SK-MEL-5 (cell line): ENCODE data around the gene TMEM183A. TPM values are rescaled to one million over a fixed set of nuclear protein-coding genes. Genes with fewer than 3 reads are reported as not detected.

Source experiments
- DNase-seq: peaks from one replicate; pipeline ENCODE4 v3.0.0-alpha.2; 2016; ENCODE audit warnings: low read depth, low spot score
- in situ Hi-C: cut with HindIII; loops from 2 replicates; pipeline ENCODE4 v1.10.0; 2016; ENCODE audit warnings: low sequenced_read_pairs, high pct_unique_total_duplicates, low pct_unique_long_range_greater_than_20kb
- total RNA-seq: library from RNA; depleted of rRNA; stranded (reverse); fragments of >200 nt; shearing (Covaris generic); gene quantifications from 2 replicates; pipeline ENCODE4 v1.2.3, GENCODE V29; 2014

The TMEM183A gene
- total RNA-seq, 1 experiment from 2014 or later = 78.1 TPM

DNA sequence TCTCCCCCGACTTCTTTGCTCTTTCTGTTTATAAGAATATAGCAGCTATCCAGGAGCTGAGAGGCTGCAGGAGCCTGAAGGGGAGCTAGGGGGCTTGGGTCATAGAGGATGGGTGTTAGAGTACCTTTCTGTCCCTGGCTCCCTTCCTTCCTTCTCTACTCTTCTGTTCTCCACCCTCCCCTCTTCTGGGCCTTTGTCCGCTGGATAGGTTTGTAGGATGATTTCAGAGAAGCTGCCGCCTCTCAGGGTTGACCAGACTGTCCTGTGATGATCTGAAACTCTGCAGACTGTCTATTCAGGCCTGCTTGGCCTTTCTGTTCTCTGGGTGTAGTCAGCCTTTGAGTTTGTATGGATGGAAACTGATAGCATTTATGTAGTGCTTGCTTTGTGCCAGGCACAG is 45.4 kb downstream of the TMEM183A start:
- in situ Hi-C loops = no loop called here
- DNase-seq = no peak

DNA sequence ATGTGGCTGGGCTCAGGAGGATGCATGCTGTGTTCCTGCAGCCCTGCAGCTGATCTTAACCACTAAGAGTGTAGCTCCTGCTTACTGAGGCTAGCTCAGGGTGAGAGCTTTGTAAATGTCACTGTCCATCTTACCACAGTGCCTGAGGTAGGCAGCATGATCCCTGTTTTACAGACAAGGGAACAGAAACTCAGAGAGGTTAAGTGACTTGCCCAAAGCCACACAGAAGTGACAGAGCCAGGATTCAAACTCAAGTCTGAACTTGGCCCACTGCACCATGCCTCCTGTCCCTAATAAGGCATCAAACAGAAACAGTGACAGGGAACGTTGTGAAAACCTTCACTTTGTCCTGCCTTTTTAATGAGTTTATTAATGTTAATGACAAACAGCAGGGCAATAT is 47.0 kb downstream of the TMEM183A start:
- in situ Hi-C loops = no loop called here
- DNase-seq = no peak

DNA sequence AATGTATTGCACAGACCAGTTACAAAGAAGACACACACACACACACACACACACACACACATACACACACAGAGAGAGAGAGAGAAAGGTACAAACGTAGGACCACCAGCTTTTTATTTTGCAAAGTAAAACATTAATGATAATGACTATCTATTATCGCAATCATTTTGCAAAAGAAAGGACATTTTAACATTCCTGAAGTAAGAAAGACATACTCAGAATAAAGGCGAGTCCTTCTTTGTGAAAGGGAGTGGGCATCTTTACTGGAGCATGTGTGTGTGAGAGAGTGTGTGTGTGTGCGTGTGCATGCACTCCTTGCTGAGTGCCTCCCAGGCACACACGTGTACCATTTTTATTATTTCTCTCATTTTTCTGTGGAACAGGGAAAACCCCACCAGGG is 47.5 kb downstream of the TMEM183A start:
- DNase-seq = no peak
- in situ Hi-C loops = no loop called here

DNA sequence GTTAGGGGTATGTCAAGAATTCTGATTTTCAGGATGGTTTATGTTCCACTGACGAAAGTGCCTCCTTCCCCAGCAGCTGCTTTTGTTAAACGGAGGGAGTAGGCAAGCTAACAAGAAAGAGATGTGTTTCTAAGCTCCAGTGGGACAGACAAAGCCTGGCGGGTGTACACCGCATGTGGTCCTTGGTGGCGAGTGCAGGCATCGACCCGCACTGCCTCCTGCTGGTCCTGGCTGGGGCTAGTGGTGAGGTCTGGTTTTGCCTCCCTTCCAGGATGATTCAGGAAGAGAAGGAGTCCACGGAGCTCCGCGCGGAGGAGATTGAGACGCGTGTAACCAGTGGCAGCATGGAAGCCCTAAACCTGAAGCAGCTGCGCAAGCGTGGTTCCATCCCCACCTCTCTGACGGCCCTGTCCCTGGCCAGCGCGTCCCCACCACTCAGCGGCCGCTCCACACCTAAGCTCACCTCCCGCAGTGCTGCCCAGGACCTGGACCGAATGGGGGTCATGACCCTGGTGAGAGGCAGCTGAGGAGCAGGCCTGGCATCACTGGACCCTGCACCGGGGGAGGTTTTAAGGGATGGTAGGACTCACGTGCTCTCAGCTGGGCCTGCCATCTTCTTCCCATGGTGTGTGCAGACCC is 48.1 kb downstream of the TMEM183A start:
- DNase-seq = peak; percentile 17
- in situ Hi-C loops = no loop called here

DNA sequence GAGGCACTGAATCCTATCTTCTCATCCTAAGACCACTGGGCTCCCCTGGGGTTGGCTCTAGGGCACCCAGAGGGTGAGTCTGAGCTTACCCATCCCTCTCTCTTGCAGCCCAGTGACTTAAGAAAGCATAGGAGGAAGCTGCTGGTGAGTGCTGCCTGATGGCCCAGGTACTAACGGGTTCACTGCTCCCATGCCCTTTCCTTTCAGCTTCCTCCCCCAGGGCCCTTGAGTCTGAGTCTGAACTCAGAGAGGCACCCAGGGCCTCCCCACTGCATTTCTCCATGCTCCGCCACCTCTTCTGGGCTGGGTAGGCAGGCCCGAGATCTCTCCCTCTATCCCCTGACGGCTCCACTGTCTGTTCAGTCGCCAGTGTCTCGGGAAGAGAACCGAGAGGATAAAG is 48.8 kb downstream of the TMEM183A start:
- DNase-seq = no peak
- in situ Hi-C loops = no loop called here

DNA sequence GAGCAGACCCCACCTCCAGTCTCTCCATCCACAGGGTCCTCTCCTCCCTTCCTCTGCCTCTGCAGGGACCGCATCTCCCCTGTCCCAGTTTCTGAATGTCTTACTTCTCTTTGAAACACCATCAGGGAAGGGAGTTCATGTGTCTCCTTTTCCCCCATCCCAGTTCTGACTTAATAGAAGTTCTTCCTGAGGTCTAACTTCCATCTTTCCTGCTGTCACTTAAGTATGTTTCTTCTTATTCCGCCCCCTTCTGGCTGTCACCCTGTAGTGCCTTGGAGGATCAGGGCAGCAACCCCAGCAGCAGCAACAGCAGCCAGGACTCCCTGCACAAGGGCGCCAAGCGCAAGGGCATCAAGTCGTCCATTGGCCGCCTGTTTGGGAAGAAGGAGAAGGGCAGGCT is 49.3 kb downstream of the TMEM183A start:
- peak; percentile 38 for DNase-seq
- in situ Hi-C loops = no loop called here

DNA sequence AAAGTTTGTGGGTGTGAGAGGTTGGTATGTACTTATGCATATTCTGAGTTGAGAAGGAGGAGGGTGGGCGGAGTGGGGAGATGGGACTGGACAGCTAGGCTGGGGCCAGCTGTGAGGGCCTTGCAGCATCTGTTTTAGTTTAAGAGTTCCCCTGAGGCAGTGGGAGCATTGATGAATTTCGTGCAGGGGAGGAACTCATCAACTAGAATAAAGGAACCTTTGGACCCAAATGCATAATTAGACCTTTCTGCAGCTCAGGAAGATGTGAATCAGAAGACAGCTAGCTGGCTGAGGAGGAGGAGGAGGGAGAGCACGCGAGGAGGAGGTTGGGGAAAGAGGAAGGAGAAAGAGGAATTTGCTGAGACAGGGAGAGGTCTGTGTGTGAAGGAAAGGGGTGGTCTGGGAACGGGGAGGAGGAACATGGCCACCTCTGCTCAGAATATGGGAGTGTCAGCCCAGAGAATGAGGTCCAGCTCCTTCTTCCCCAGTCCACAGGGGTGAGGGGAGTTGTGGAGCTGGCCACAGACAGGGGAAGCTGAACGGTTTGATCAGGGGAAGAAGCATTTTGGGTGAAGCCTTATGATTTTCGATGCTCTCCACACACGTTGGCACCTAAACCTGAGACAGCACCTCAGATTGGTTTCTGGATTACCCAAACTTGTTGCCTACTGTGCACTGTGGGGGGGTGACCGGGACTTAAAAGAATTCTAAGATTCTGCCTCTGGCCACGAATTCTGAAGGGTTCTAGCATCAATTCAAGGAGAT is 50.9 kb downstream of the TMEM183A start:
- DNase-seq = peak; percentile 11
- in situ Hi-C loops = no loop called here

DNA sequence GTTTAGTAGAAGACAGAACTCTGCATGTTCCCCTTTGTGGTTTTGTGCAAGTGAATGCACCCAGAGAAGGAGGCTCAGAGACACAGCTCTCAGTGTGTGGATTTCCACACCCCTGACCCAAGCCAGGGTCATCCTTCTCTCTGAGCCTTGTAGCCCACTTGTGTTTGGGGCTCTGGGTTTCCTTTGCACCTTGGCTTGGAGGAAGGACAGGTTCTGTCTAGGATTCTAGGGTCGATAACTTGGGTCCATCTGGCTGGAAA is 51.4 kb downstream of the TMEM183A start:
- in situ Hi-C loops = no loop called here

DNA sequence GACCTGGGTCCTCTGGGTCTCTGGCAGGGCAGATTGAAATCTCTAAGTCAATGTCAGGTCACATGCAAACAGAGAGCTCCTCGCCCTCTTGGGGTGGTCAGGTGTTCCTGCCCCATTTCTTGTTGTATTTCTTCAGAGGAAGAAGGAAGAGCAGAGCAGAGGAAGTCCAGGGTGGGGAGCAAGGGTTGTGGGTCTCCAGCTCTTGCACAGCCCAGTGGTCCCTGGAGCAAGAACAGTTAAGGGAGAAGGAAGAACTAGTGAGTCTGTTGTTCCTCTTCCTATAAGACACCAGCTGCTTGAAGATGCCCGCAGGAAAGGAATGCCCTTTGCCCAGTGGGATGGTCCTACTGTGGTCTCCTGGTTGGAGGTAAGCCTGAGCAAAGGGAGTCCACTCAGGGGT is 52.3 kb downstream of the TMEM183A start:
- in situ Hi-C loops = no loop called here

More for the DNA sequence above, 51.4 kb downstream of the TMEM183A start:
- DNase-seq = no peak

DNA sequence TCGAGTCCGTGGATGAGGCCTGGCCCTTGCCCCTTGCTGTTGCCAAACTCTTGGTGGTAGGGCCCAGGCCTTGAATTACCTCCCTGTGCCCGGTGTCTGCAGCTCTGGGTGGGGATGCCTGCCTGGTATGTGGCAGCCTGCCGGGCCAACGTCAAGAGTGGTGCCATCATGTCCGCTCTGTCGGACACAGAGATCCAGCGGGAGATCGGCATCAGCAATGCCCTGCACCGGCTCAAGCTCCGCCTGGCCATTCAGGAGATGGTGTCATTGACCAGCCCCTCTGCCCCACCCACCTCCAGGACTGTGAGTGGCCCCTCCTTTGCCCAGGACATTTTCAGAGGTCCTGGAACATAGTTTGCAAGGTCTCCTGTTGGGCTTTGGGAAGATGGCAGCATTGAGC is 52.9 kb downstream of the TMEM183A start:
- in situ Hi-C loops = no loop called here
- no peak for DNase-seq

More for the DNA sequence above, 52.3 kb downstream of the TMEM183A start:
- DNase-seq = no peak

DNA sequence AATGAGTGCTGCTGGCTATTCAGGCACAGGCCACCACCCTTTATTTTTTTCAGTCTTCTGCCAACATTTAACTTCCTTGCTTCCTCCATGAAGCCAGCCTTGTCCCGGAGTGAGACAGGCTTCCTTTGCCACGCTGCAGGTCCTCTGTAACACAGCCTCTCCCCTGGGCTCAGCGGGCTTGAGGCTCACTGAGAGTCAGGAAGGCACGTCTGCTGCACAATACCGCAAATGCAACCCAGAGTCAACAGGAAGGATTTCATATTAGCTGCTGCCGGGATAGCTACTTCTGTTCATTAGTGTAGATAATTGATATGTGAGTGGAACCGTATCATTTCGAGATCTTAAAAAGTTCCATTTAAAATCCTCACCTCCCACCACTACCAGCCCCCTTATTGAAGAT is 56.1 kb downstream of the TMEM183A start:
- in situ Hi-C loops = no loop called here
- no peak for DNase-seq

DNA sequence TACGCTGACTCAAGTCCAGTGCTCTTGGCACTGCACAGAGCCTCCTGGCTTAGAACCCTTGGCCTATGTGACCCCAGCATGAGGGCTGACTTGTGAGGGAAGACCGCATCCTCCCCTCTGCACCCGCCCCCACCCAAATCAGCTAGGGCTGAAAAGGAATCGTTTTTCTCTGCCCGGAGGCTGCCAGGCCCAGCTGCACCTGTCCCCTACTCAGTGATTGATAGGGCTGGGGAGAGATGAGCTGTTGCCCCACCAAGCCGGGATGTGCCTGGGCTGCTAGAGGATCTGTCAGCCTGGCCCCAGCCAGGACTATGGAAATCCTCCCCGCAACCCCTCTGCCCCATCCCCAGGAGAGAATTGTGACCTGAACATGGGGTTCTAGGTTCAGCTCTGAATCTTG is 58.0 kb downstream of the TMEM183A start:
- in situ Hi-C loops = no loop called here
- no peak for DNase-seq

DNA sequence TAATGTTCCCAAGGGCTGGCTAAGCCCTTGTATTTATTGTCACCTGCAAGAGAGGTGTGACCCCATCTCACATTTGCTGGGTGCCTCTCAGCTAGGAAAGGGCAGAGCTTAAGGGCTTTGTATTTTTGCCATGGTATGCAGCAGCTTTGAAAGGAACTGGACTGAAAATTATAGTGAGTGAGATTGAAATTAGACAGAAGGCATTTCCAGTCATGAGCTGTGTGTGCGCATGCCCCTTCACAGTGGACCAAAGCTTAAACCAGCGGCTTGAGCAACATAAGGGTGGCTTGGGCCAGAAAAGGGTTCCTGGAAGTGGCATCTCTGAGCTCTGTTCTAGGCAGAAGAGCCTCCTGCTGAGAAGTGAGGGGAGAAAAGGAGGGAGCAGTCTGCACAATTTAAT is 58.8 kb downstream of the TMEM183A start:
- in situ Hi-C loops = no loop called here
- DNase-seq = no peak

DNA sequence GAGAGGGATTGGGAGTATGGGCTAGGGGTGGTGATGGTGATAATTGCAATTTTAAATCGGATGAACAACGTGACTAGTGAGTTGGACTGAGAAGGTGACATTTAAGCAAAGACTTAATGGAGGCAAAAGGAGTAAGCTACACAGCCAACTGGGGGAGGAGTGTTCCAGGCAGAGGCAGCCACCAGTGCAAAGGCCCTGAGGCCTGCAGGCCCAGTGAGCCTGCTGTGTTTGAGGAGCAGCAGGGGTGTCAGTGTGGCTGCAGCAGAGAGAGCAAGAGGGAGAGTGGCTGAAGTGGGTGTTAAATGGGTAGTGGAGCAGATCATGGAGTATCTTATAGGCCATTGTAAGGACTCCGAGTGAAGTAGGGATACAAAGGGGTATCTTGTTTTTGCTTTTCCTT is 59.8 kb downstream of the TMEM183A start:
- in situ Hi-C loops = no loop called here
- DNase-seq = no peak

DNA sequence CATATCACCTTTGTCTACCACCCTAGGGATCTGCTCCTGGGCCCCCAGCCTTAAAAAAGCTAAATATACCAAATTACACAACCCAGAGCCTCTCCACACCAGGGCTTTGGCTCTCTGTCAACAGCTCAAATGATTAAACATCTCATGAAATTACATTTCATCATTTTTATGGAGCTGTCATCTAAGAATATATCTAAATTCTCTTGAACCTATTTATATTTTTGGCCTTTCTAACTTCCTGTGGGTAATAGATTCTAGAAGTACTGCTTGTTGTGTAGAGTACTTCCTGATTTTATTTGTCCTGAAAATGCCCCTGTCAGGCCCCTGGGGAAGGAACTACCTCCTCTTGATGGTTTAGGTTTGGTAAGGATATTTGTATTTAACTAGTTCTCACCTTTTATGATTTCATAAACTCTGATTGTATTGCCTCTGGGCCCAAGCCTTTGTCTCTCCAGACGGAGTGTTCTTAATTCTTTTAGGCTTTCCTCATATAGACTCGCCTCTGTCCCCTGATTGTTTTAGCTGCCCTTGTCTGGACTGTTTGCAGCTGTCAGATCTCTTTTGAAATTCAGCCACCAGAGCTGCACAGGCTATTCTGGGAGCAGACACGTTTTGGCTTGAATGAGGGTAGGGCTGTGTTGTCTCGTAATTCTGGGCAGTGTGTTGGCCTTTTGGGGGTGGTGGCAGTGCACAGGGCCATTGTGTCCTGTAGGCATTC is 62.0 kb downstream of the TMEM183A start:
- no peak for DNase-seq
- in situ Hi-C loops = no loop called here

DNA sequence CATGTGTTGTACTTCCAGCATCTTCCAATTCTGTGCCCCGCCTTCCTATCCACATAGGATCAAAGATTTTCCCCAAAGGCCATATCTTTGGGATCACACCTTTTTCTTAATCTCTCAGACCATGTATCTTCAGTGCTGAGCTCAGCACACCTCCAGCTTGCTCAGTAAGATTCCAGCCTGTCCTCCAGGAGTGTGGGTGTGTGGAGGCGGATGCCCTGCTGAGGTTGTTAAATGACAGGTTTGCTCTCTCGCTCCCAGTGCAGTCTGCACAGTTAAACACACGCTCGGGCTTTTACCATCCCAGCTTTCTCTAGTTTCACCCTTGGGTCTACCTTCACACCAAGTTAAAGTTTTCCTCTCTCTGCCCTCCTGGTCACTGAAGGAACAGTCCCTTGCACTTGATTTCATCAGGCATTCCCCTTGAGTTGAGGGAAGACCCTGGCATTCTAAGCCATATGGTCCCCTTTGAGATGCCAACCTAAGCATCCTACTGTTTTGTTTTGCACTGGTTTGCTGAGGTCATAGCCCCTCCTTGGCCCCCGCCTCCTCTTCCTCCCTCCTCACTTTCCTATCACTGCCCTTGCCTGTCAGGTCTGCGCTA is 64.9 kb downstream of the TMEM183A start:
- no peak for DNase-seq
- in situ Hi-C loops = no loop called here

DNA sequence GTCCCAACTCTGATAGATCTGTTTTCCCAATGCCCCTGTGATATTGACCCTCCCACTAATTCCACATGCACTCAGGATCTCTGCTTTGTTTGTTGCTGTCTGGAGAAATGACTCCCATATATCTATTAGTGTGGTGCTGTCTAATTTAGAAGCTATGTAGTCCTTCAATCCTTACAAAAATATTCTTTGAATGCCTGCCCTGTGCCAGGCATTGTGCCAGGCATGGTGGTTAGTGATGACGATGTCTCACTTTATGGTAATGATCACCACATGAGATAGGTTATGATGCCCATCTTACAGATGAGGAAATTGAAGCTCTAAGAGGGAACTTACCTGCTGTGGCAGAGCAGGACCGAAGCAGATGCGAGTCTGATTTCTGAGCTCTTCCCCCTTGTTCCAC is 65.7 kb downstream of the TMEM183A start:
- DNase-seq = no peak

DNA sequence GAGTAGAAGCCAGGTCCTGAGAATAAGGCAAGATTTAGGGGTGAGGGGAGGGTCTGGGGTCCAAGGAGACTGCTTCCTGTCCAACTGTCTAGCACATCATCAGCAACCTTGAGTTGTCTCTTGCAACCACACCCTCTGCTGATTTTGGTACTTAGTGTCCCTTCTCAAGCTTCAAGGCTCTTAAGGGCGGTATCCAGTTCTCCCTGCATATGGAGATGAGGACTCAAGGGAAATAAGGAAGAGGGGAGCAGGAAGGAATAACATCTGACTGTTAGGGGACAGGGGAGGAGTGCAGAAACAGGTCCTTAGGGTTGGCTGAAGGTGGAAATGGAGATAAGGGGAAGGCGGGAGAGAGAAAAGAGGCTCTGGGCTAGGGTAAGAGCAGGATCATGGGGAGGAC is 66.3 kb downstream of the TMEM183A start:
- no peak for DNase-seq
- in situ Hi-C loops = no loop called here

More for the DNA sequence above, 65.7 kb downstream of the TMEM183A start:
- in situ Hi-C loops = no loop called here
